GM19328 (cell line): ENCODE data around the gene PPP4R3A.
A peak's percentile ranks its signal among the peaks of the same experiment; 100 is the strongest.
"Not testable (repeated sequence)": the region's sequence is repeated elsewhere in the genome, so short reads cannot be mapped to it uniquely, and the experiment has no call there.

Source experiments
- ATAC-seq: cut with Tn5 transposase; IDR thresholded peaks from one replicate; pipeline ENCODE4 v1.9.1; 2021; ENCODE audit warnings: mild to moderate bottlenecking, moderate library complexity; ENCODE audit not compliant: unreplicated experiment

PPP4R3A gene

DNA sequence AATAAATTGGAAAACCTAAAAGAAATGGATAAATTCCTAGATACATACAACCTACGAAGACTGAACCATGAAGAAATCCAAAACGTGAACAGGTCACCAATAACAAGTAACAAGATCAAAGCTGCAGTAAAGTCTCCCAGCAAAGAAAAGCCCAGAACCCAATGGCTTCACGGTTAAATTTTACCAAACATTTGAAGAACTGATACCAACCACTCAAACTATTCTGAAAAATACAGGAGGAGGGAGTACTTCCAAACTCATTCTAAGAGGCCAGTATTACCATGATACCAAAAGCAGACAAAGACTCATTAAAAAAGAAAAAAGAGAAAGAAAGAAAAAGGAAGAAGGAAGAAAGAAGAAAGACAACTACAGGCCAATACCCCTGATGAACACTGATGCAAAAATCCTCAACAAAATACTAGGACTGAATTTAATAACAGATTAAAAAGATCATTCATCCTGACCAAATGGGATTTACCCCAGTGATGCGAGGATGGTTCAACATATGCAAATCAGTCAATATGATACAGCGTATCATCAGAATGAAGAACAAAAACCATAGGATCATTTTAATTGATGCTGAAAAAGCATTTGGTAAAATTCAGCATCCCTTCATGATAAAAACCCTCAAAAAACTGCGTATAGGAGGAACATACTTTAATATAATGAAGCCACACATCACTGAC is 65.6 kb downstream of the PPP4R3A start:
- no peak for ATAC-seq

DNA sequence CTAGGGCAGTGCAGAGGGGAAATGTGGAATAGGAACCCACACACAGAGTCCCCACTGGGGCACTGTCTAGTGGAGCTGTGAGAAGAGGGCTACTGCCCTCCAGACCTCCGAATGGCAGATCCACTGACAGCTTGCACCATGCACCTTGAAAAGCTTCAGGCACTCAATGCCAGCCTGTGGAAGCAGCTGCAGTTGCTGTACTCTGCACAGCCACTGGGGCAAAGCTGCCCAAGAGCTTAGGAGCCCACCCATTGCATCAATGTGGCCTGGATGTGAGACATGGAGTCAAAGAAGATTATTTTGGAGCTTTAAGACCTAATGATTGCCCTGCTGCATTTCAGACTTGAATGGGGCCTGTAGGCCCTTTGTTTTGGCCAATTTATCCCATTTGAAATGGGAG is 70.8 kb downstream of the PPP4R3A start:
- ATAC-seq: no peak

DNA sequence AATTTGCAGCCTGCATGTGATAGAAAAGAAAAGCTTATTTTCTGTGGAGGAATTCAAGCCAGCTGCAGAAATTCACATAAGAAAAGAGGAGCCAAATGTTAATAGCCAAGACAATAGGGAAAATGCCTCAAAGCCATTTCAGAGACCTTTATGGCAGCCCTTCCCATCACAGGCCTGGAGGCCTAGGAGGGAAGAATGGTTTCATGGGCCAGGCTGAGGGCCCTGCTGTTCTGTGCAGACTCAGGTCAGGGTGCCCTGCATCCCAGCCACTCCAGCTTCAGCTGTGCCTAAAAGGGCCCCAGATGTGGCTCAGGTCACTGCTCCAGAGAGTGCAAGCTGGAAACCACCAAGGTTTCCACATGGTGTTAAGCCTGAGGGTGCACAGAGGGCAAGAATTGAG is 71.3 kb downstream of the PPP4R3A start:
- ATAC-seq: no peak

DNA sequence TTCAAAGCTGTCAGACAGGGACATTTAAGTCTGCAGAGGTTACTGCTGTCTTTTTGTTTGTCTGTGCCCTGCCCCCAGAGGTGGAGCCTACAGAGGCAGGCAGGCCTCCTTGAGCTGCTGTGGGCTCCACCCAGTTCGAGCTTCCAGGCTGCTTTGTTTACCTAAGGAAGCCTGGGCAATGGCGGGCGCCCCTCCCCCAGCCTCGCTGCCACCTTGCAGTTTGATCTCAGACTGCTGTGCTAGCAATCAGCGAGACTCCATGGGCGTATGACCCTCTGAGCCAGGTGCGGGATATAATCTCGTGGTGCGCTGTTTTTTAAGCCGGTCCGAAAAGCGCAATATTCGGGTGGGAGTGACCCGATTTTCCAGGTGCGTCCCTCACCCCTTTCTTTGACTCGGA is 73.8 kb downstream of the PPP4R3A start:
- not testable (repeated sequence) for ATAC-seq

DNA sequence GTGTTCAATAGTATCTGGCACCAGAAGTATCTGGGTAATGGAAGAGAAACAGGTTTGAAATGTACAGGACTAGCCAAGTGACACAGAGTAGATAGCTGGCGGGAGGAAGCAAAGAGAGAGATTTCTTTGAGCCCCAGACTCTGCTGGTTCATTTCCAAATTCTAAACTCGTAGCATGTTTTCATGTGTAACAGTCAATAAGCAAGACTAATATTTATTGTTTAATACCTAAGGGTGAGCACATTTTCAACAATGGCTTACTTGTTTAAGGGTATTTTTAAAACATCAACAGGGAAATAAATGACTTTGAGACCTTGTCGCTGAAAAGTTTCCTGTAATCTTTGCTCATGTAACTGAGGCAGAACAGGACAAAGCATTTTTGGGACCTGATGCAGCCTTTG is 80.7 kb downstream of the PPP4R3A start:
- no peak for ATAC-seq

DNA sequence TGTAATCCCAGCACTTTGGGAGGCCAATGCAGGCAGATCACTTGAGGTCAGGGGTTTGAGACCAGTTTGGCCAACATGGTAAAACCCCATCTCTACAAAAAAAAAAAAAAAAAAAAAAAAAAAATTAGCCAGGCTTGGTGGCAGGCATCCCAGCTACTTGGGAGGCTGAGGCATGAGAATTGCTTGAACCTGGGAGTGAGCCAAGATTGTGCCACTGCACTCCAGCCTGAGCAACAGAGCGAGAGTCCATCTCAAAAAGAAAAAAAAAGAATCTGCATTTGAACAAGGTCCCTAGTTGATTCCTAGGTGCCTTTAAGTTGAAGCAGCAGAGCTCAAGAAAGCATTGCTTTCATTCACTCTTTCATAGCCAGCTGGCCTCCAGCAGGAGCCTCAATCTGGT is 81.2 kb downstream of the PPP4R3A start:
- not testable (repeated sequence) for ATAC-seq

DNA sequence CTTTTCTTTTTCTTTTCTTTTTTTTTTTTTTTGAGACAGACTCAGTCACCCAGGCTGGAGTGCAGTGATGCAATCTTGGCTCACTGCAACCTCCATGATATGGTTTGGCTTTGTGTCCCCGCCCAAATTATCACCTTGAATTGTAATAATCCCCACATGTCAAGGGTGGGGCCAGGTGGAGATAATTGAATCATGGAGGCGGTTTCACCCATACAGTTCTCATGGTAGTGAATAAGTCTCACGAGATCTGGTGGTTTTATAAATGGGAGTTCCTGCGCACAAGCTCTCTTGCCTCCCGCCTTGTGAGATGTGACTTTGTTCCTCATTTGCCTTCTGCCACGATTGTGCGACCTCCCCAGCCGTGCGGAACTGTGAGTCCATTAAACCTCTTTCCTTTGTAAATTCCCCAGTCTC is 84.6 kb downstream of the PPP4R3A start:
- ATAC-seq: not testable (repeated sequence)

DNA sequence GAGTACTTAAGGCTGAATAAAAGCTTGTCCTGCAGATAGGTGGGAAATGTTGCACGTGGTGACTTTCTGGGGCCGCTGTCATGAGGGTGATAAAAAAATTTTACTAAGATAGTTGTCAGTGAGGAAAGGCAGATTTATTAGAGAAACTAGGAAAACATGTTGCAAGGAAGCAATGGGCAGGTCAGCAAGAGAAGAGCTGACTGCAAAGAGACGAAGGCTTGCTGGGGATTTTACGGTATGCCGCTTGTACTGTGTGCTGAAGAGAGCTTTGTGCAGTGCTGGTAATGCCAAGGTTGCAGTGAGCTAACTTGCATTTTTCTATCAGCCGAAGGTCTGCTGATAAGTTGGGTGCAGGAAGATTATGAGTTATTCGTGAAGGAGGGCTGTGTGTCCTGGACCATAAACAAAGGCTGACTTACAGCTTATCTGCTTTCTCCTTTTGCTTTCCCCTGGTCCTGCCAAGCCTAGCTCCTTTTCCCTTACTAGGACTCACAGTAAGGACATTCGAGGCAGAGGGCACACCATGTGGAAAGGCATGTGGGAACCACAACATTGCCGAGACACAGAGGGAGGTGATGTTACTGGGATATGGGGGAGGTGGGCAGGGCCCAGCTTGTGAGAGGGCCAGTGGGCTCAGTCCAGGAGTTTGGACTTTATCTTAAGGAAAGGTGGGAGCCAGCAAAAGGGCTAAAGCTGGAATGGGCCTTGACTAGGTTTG is 85.1 kb downstream of the PPP4R3A start:
- no peak for ATAC-seq

DNA sequence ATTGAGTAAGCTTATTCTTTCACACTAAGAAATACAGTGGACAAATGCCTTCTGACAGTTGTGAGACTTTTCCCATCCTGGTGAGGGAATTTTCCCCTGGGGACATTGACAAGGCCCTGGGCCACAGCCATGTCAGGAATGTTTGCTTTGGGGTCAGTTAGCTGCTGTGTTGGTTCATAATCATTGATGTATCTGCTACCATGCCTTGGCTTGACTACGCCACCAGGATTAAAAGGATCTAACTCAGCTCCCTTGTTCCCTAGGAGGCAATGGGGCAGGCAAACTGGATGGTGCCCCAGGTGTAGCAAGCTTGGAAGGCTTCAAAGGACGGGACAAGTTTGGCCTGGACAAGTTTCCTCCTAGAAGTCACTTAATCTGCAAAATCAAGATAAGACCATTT is 89.4 kb downstream of the PPP4R3A start:
- ATAC-seq: no peak

DNA sequence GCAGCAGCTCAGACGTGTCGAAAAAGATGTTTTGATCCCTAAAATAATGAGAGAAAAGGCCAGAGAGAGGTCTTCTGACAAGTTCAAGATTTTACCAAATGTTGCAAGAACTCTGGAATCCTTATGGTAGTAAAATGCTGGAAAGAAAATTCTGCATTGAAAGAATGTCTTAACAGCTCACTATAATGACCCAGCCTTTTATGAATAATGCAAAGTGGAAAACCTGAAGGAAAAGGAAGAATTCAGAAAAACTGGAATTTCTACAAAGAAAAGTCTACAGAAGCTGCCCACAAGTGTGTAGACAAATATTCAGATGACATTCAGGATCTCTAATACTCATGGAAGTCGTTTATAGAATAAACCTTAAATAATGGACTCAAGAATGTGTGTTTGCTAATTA is 90.7 kb downstream of the PPP4R3A start:
- ATAC-seq: no peak

DNA sequence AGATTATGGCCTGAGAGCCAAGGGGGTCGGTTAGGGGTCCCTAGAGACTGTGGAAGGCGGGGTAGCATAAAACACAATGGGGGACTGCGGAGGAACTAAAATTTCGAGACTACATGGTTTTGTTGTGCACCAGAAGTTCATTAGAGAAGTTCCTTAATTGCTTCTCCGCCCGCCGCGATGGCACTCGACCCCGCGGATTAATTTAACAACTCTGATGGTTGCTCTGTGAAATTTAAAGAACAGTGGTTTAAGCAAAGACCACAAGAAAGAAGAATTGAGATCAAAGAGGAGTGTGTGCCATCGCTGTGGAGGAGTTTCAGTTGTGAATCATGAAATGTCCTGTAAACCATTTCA is 91.1 kb downstream of the PPP4R3A start:
- no peak for ATAC-seq

DNA sequence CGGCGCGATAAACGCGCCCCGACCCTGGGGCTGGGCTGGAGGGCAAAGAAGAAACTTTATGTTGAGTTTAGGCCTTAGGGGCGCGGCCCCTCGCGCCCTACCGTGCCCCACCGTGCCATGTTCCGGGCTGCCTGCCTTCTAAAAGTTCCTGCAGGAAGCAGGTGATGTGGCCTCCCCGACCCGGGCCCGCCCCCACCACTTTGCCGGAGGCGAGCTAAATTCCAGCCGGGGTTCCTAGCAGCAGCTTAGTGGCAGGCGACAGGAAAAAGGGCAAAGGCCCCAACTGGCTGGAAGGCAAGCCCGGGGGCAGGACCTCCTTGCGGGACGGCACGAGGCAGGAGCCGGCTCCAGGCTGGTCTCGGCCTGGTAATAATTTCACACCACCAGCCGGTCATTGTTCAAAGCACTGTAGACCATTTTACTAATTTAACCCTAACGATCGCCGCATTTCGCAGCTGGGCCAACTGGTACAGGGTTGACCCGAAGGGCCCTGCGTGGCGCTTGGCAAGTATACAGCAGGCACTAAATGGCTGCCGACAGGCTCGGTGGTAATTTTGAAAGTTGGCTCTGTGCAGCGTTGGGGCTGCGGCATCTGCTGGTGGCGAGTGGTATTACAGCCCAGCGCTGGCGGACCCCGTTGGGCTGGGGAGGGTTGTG is 91.6 kb downstream of the PPP4R3A start:
- no peak for ATAC-seq

DNA sequence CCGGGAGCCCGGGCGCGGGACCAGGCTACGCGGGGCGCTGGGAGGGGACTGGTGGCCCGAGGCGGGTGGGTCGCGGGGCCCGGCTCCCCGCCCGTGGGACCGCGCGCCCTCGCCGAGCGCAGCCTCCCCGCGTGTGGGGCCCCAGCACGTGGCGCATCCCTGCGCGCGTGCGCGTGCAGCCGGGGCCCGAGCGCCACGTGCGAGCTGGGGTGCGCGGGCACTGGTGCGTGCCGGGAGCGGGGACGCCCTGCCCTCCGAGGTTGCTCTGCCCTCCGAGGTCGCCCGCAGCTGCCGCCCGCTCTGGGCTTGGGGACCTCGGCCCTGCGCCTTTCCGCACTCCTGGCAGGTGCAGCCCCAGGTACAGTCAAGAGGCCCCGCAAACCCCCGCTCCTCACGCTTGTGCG is 92.1 kb downstream of the PPP4R3A start:
- peak; percentile 34 for ATAC-seq

DNA sequence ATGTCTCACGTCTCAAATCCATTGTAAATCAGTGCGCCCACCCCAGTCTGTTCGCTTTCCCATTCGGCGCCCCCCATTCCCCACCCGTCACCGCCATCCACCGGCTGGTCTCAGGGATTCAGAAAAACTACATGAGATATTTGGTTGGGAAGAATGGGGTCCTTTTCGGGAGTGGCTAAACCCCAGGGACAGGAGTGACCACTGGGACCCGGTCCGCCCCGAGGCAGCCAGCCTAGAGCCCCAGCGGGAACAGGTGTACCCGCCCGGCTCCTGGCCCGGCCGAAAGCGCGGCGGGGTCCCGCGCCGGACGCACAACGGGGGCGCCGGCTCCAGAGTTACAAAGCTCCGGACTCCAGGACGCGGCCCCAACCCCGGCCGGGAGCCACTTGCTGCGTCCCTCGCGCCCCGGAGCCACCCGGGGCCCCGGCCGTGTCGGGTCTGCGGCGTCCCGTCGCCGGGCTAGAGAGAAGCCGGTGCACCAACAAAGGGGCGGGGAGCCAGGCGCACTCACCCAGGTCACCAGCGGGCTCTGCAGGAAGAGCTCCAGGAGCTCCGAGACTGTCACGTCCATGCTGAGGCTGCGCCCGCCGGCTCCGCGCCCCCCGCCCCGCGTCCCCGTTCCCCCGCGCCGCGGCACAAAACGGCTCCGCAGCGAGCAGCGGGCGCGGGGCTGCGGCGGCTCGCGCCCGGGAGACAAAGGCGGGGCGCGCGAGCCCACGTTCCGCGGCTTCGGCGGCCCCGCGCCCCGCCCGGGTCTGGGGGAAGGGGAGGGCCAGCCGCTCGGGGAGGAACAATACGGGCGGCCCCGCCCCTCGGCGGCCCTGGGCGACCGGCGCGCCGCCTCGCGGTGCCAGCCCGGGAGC is 92.8 kb downstream of the PPP4R3A start, which contains the start of gene CCDC88C:
Gene CCDC88C (minus strand): TSS at position 701 of the 863 bp plus-strand sequence. CDS start 130 bp downstream, at position 571.
- peak; percentile 60 for ATAC-seq

DNA sequence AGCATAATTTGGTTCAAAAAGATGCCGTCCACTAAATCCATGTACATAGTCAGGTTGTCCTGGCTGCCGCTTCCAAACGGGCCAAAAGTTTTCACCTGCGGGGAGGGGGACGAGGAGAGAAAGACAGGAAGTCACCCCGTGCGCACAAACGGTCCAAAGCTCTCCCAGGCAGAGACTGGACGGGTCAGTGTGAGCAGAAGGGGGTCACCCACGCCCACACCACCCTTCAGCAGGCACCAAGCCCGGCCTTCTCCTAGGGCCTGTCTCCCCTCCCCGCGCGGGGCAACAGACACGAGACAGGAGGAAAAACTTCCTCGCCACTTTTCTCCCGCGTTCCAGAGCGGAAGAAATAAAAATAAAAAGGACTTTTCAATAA is 93.4 kb downstream of the PPP4R3A start:
- ATAC-seq: no peak

DNA sequence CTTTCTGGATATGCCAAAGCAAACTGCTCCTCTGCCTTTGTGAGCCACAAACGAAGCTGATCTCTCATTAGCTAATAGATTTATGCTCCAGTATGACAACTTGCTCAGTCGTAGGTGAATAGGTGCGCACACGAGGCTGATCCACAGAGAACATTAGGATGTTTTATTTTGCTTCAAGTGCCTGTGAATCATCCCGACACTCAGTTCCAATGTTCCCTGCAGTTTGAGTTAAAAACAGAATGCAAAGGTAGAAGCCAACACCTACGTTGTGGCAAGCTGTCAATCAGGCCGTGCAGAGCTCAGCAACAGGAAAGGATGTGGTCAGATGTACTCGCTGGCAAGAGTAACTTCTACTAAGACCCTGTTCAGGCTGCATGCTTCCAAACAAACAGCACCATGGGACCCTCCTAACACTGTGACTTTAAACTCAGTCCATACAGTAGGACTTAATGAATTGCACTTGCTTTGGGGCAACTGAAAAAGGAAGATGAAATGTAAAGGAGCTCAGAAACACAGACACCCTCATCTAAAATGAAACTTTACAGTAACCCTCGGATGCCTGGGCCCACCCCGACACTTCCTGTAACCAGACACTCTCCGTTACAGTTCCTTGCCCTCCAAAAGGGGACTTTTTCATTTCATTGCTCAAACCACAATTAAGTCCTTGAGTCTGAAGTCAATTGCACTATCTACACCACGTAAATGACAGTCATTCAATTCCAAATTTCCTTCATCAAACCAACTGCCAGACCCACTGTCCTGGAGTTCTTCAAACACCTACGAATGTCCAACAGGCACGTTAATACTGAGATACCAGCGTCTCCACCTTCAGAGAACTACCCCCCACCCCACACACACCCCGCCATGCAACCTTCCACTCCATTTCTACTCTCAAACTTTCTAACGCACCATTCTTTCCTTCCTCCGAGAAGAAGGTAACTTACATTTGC is 94.0 kb downstream of the PPP4R3A start:
- ATAC-seq: peak; percentile 45

DNA sequence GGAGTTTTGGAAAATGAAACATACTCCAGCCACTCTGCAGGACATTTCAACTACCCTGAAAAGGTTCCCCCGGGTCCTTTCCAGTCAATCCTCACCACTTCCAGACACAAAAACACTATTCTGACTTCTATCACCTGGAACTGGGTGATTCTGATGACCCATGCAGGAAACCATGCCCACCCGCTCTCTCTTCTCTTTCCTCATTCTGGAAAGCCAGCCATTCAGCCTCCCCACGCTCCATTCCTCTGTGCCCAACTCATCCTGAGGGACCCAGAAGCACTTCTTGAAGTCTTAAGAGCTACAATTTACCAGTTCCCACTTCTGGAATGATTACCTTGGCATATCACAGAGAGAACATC is 95.7 kb downstream of the PPP4R3A start:
- ATAC-seq: no peak

DNA sequence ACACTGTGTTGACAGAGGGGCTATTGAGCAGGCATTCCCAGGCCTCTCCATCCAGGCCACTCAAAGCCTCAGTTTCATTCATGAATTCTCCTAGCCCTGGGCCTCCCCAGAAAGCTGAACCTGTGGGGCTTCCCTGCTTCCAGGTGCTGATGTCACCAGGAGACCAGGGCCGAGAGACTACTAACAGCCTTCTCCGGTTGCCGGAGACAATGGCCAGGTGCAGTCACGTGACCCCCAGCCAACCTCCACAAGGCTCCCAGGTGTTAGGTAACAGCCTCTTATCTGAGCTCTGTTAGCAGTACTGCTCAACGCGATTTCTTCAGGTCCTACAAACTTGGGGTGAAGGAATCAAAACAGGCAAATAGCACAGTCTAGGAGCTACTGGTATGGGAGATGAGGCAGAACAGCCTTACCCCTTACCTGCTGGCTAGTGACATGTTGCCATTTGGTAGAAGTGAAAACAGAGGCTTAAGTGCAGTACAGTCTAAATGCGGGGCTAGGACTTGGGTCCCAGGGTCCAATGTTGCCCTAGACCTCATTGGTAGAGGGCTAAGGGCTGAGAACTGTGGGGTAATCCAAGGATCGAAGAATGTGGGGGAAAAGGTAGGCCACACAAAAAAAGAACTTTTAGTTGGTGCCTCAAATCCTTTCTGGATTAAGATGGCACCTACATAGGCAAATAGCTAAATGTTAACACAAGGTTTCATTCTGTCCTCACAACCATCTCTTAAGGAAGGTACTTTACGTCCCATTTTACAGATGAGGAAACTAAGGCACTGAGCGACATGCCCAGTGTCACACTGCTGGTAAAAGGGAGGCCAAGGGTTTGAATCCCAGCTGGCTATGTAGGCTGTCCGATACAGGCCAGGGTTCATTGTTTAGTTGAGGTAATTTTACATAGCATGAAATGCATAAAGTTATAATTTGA is 96.3 kb downstream of the PPP4R3A start:
- no peak for ATAC-seq

DNA sequence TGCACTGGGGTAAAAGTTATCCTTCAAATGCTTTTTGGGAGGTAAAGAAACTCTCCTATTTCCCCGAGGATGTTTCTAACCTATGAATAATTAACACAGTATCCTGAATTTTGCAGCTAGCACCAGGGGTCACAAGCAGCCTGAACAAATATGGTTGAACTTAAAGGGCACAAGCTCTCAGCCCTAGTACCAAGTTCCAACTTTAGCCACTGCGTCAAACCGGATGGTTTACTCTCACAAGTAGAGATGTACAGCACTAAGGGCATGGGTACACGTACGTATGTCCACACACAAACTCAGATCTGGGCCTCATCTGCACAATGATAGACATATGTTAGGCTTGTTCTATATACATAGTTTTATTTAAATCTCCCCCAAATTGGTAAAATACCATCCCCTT is 97.2 kb downstream of the PPP4R3A start:
- ATAC-seq: no peak
